ENCODE data around the gene RALGAPA2.

- TF ChIP-seq POLR2A (IDR thresholded peaks at IDR 0.05) (no peak), EP300 (IDR thresholded peaks at IDR 0.05) (no peak), CTCF (IDR thresholded peaks at IDR 0.05) (no peak)
Measured at GRCh38 chr20:20413810-20414281, 298.6 kb downstream of the RALGAPA2 start.

Data from tibial nerve (tissue), 4 donors.